HG03432 (cell line): ENCODE measurements around the gene DNAI7.

Experiments
- ATAC-seq: cut with Tn5 transposase; IDR thresholded peaks from one replicate; pipeline ENCODE4 v1.9.1; 2021; ENCODE audit warnings: mild to moderate bottlenecking, moderate library complexity; ENCODE audit not compliant: unreplicated experiment

The DNAI7 gene, protein sequence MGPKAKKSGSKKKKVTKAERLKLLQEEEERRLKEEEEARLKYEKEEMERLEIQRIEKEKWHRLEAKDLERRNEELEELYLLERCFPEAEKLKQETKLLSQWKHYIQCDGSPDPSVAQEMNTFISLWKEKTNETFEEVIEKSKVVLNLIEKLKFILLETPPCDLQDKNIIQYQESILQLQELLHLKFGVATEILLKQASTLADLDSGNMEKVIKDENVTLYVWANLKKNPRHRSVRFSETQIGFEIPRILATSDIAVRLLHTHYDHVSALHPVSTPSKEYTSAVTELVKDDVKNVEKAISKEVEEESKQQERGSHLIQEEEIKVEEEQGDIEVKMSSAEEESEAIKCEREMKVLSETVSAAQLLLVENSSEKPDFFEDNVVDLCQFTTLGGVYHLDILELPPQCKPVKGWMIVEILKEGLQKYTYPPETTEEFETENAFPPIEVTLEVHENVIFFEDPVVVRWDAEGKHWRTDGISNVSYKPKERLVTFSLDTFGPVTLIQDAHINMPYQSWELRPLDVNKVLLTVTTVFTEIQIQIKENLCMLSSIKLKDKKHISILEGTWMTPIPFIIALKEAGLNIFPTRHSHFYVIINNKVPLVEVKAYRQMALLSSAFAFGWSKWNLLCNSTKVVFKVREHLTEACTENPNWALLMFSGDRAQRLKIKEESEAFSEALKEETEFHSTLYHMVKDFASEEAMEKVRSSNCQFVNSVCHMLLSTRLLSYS

DNA sequence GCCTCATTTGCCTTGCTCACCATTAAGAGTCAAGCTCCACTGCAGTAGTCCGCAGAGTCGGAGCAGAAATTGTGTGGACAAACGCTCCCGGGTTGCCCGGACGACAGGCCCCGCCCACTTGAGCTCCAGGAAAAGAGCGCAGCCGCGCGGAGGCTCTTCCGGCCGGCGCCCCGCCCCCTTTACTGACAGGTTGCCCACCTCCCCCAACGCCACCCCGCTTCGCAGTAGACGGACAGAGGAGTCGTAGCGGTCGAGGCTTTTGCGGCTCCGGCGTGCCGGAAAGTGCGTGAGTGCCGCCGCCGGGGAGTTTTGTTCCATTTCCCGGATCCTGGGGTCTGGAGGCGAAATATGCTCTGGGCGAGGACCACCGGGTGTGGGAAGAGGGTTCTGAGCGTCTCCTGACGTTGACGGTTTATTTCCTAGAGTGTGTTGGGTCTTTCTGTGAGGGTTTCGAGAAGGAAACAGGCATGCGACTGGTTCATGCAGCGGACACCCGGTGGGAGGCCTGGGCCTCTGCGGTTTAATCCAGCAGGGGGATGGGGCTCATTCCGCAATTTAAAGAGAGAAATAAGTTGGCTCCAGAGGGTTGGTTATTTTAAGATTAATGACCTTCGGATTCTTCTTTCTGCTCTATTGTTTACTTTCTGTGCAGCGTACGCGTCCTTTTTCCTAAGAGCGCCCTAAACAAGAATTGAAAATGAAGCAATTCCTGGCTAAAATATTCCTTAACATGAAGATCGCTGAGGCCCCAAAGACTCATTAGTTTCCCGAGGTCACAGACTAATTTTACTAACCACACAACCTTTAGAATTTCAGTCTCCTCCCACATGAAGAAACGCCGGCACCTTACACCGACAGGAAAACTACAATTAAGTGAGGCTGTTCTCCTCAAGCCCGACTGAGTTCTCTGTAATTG lies at the start of gene DNAI7, which contains the start of gene ETFRF1:
Gene DNAI7, minus strand, starts transcription at position 105 of the 916 bp plus-strand sequence. Its CDS starts 82 bp downstream, at position 23.
Gene ETFRF1, plus strand, starts transcription at position 182 of the 916 bp plus-strand sequence. CDS start 8,720 bp downstream, outside the sequence.
- ATAC-seq: peak; percentile 98

DNA sequence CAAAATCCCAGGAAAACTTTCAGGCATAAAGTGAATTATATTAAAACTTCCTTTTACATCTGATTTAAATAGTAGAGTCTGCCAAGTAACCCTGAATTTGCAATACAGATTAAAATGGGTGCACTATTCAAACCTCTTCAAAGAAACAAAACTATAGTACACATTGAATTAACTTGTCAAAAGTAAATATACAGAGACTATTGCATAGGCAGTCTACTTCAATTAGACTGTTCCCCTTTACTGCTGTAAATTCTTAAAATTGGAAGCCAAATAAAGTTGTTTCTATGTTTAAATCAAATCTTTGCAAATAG lies 48.7 kb upstream of the DNAI7 start:
- ATAC-seq: no peak

DNA sequence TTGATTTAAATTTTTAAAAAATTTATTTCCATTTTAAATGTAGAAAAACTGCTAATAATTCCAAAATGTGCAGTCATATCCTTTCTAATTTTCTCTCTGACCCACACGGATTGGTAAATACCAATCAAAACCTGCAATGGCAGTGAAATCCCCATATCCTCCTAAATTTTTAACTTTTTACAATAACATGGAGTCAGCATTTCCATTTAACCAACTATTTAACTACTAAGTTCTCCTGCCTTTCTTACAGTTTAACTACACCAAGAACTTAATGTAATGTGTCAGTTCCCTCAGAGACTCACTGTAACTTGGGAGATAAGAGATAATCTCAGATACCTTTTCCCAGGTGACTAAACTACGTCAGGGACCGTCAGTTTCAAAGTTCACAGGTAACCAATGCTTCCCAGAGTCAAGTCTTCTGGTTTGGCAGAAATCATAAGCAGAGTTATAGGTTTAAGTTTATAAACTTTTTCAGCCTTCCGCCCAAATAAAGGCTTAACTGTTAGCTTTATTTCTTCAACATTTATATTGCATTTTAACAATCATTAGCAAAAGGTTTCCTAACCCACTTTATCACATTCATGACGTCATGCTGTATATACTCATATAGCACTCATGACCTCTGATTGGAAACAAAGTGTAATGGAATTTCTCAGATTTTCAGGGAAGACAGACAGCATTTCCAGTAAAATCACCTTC lies 48.2 kb upstream of the DNAI7 start:
- no peak for ATAC-seq

DNA sequence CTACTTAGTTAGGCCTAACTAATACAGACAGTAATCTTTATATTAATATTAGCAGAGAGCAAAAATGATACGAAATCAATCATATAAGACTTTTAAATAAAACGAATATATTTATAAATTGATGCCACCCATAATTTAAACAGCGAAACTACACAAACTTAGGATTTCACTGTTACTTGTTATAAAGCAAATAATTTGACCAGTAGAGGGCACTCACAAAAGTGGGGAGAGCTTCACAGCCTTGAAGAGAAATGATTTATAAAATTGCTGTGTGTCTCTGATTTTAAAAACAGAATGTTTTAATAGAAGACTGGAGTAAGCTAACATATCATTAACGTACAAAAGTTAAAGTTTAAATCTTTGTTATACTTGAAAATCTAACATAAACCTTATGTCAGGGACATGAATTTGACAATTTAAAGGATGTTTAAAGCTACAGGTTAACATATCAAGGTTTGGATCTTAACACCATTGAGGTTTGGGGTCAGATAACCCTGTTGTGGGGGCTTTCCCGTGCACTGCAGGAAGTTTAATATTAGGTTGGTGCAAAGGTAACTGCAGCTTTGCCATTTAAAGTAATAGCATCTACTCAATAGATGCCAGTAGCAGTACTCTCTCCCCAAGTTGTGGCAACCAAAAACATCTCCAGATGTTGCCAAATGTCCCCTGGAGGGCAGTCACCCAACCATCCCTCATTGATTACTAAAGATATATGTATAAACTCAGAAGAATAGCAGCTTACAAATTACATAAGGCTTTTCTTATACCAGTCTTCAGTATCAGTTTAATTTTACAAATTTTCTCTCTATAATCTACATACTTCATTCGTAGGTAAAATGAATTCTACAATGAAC lies 46.4 kb upstream of the DNAI7 start:
- peak; percentile 61 for ATAC-seq

DNA sequence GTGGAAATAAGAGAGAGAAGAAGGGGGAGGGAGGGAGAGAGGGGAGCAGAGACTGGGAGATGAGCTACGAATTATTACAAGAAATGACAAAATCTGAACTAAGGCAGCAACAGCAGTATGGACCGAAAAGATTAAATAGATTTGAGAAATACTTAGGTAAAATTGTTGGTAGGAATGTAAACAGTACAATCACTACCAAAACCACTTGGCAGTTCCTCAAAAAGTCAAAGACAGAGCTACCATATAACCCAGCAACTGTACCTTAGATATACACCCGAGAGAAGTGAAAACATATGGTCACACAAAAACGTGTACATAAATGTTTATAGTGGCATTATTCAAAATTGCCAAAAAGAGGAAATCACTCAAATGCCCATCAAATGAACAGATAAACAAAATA lies 41.7 kb upstream of the DNAI7 start:
- no peak for ATAC-seq

DNA sequence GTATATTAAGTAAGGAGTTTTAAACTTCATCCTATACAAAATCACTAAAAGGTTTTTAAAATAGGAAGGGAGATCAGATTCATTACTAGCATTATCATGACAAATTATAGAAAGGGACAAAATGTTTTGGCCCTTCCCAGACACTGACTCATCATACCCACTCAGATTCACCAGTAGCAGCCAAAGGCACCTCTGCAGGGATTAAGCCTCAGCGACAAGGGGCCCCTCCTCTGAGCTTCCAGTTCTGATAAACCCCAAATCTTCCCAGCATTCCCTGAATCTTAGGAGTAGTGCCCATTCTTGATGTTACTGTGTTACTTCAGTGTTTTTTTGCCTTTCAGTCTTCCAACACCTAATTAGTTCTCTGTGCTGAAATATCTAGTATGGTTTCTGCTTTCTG lies 41.2 kb upstream of the DNAI7 start:
- no peak for ATAC-seq

DNA sequence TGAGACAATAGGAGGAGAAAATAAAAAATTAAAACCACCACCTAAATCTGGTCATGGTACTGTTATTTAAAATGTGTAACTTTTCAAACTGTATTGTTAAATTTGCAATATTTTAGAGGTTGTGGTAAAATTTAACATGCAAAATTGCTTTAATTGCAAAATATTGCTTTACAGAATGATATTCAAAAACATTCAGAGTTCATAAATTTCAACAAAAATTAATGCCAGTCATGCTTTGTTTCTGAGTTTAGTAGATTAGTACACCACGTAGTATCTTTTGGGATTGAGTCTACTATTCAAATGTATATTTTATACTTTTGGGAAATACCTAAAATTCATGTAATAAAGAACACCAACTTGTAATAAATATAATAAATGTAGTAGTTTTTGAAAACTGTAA lies 18.4 kb upstream of the DNAI7 start:
- no peak for ATAC-seq

DNA sequence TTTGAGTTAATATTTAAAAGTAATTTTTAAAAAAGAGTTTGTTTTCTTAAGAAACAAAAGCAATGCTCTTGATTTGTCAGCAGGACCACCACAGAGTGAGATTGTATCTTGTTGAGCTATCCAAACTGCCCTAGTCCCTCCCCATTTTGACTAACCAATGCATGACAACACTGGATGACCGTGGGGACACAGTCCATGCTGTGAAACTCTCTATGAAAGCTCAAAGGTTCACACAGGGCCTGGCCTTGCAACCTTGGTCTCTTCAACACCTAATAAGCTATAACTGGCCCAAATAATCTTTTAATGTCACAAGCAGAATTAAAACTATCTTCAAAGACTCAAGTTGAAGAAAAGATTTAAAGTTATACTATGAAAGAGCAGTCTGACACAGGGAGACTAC lies 13.6 kb upstream of the DNAI7 start:
- ATAC-seq: no peak

DNA sequence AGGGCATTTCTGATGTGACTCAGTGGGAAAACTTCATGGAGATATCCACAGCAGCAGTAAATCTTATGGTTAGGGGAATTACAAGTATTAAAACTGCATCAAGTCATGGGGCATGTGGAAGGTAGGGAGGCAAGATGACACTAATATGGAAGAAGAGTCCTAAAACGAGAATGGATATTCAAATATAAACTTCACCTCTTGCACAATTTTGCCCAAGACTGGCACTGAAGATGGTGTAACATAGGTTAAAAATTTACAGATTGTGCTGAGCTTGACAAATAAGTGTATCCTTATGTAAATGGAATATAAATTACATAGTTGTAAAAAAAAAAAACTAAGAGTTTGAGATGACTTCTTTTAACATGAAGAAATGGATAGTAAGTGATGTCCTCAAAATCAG lies 12.9 kb upstream of the DNAI7 start:
- no peak for ATAC-seq

DNA sequence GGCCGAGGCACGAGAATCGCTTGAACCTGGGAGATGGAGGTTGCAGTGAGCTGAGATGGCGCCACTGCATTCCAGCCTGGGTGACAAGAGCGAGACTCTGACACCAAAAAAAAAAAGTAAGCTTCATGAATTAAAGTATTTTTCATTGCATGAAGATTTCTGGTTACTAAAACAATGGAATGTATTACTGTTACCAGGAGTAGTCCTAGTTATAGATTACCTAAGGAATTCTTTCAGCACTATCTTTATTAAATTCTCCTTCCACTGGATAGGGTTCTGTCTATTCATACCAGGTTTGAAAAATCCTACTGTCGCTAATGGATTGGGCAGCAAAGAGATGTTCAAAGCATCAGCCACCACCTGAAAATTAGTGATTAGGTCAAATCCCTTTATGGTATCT lies 12.5 kb upstream of the DNAI7 start:
- no peak for ATAC-seq

DNA sequence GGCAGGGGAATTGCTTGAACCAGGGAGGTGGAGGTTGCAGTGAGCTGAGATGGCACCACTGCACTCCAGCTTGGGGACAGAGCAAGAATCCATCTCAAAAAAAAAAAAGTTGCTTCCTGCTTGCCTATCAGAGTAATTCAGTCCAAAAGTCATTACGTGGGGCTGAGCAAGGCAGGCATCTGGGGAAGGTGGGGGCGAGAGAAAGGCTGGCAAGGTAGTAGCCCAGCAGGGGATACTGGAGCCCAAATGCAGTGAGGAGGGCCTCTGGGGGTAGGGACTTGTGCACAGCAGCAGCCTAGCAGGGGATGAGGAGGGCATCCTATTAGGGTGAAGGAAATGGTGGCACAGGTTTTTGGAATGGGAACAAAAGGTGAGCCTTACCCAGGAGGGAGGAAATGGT lies 7.2 kb upstream of the DNAI7 start:
- ATAC-seq: no peak

DNA sequence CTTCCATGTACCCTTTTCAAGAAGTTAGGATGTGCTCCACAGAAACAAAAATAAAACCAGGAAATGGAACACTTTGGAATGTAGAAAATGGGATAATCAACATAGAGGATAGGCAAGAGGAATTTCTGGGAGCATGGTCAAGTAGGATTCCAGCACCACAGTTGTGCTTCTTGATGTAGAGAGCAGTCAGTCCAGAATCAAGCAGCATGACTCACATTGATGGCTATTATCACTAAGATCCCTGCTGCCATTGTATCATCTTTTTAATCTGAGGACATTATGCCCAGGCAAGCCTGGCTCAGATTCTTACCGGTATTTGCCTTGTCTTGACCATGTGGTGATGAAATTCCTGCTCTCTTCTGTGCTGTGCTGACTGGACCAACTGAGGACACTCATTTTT lies 5.7 kb upstream of the DNAI7 start:
- no peak for ATAC-seq

DNA sequence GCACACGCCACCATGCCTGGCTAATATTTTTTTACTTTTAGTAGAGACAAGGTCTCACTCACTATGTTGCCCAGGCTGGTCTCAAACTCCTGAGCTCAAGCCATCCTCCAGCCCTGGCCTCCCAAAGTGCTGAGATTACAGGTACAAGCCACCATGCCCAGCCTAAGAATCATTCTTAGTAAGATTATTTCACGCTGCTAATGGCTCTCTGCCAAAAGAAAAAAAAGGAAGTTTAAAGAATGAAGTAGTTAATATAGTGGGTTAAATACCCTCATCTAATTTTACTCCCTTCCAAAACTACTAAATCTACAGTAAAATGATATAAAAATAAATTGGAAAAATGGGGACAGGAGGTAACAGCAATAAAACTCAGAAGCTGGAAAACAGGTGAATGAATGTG lies 2.6 kb upstream of the DNAI7 start:
- ATAC-seq: no peak

DNA sequence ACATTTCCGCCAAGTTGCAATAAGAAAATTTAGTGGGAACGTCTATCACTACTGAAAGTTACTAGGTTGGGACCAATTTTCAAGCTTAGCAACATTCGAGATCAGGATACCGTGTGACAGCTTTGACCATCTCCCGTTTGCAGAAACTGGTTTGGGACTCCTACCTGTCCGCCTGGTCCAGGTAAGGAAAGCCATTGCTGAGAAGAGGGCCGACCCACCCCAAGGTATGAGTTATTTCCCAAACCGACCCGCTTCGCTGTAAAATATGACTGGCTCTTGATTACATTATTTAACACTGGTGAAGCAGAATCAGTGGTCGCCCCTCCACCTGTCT lies 271 bp downstream of the DNAI7 start:
- no peak for ATAC-seq

DNA sequence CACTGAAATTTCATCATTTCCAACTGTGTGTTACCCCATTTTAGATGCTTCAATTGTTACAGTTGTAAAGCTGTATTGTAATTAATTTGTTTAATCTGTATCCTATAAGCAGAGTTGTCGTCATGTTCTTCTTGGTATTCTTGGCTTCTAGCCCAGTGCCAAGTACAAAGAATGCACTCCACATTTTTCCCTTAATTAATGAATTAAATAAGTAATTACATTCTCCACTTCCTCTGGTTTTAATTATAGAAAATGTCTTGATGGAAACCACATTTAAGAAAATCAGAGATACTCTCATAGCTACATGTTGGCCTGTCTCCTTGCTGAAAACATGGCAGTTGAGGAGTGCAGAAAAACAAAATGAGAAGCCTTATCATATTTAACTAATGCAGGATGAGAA lies 746 bp downstream of the DNAI7 start:
- no peak for ATAC-seq

DNA sequence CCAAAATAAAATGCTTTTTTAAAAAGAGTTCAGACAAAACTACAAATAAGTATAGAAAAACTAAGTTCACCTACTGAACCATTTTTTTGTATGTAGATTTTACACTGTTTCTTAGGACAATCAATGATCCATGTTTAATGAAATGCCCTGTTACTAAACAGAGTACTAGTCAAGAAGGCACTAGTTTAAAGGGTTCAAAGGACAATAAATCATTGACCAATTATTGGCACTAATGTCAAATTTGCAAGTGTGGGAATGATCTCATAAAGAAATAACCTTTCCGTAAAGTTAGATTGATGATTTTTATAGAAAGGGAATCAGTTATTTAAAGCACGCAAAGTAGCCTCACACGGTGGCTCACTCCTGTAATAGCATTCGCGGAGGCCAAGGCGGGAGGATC lies 4.2 kb downstream of the DNAI7 start:
- no peak for ATAC-seq

DNA sequence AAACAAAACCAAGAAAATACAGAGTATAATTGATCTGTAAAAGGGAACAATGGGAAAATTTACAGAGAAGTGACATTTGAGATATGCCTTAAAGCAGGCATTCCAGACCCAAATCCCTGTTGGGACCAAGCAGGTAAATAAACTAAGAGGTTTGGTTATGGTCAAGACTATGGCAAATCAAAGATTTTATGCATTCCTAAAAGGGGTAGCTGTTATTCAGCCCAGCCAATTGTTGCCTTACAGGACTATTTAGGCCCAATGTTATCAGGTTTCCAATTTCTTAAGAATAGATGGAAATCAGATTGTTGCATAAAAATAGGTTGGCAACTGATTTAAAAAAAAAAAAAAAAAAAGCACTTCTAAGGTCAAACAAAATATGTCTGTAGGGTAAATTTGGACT lies 5.3 kb downstream of the DNAI7 start:
- ATAC-seq: no peak

DNA sequence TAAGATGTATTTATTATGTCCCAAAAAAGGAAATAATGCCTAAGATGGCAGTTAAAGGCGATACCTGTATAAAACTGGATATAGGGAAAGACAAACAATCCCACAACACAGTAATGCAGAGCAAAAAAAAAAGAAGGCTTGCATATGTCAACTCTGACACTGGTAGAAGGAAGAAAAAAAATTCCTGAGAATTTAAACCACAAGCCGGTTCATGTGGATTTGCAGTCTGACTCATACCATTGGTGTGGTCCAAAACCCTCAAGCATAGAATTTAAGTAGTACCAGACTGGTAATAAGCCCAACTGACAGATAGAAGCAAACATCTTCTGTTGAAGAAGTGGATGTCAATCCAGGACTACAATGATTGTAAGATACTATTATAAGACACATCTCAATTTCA lies 7.2 kb downstream of the DNAI7 start:
- no peak for ATAC-seq

DNA sequence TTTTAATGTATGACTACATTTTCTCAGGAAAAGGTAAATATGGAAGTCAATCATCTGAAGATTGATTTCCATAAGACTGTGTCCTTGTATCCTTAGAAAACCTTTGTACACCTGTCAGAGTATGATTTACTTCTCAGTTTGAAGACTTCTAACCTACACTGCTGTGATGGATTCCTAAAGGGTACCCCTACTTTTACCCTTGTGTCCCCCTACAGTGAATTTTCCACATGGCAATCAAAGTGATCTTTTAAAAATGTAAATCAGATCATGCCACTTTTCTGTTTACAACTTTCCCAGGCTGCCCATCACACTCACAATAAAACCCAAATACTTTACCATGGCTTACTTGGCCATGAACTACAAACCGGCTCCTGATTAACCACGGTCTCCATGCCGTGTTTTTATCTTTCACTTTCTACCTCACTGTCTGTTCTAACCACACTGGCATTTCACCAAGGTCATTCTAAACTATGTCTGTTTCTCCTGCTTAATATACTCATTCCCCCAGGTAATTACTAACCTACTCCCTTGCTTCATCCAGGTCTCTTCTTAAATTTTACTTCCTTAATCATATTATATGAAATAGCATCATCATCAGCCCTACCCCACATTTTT lies 8.1 kb downstream of the DNAI7 start:
- peak; percentile 91 for ATAC-seq
